Hindlimb muscle (tissue), 1 donor: Measurements from ENCODE around the gene POLR3C. TPM values are rescaled to one million over a fixed set of nuclear protein-coding genes. Genes with fewer than 3 reads are reported as not detected.

Experiments
- DNase-seq: peaks from one replicate; pipeline ENCODE4 v3.0.0-alpha.2; 2013
- polyA plus RNA-seq: library from polyadenylated mRNA; unstranded; fragments of 120-200 nt; gene quantifications from one replicate; pipeline ENCODE4 v1.2.1, GENCODE V29; 2013; ENCODE audit not compliant: insufficient read length

POLR3C gene
- polyA plus RNA-seq, 1 donor, result 20.6 TPM

- DNase-seq, result no peak
These were observed 50.6 kb downstream of the POLR3C start for GRCh38 chr1:145874646-145875045.

DNA sequence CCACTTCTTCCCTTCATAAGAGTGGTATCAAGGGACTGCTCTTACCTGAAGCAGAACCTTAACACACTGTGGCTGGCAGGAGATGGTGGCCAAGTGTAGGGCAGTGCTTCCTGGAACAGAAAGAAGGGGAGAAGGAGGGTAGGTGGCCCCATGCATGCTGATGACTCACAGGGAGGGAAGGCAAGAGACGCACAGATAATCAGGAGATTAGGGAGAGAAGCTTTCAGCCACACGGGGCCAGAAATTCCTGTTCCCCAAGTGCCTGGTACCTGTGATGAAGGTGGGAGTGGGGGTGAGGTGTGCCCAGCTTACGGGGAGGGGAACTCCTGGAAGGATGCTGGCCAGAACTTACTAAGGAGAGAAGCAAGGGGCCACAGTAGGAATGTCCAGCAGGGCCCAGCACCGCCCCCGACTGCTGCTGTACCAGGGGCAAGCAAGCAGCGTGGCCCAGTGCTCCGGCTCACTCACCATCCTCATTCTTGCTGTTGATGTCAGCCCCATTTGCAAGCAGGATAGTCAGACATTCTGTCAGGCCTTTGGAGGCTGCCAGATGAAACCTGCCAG is 54.0 kb downstream of the POLR3C start:
- DNase-seq, result no peak

GRCh38 chr1:145878724-145879123 is 54.7 kb downstream of the POLR3C start:
- DNase-seq, result no peak

GRCh38 chr1:145879775-145880174 is 55.8 kb downstream of the POLR3C start:
- no peak for DNase-seq

- no peak for DNase-seq
These were observed 60.7 kb downstream of the POLR3C start for GRCh38 chr1:145884675-145885074.

DNA sequence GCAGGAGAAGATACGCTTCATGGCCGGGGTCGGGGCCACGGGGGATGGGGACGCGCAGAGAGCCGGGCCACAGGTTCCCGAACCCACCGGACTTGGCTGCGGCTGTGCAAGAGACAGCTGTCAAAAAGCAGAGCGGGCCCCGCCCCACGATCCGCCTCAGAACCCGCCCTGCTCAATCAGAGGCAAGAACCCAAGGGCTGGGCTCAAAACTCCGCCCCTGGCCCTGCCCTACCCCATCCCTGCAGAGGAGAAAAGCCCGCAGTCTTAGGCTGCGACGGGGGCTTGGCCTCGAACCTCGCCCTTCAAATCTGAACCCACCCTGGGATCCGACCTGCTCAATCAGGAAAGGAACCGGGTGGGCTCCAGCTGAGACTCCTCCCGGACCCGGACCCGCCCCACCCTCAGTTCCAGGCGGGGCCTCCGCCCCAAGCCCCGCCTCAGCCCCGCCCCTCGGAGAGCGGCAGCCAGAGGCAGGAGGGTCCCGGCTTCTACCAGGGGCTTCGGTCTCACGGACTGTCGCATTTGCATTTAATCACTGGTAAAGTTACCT is 61.8 kb downstream of the POLR3C start, which contains the start of gene ANKRD35:
Gene ANKRD35, minus strand, starts transcription at position 129 of the 550 bp plus-strand sequence. Its CDS starts 108 bp downstream, at position 21.
- DNase-seq, result peak; percentile 75

GRCh38 chr1:145886390-145886789 is 62.4 kb downstream of the POLR3C start:
- peak; percentile 23 for DNase-seq

GRCh38 chr1:145886816-145887215 is 62.8 kb downstream of the POLR3C start:
- DNase-seq, result peak; percentile 36

DNA sequence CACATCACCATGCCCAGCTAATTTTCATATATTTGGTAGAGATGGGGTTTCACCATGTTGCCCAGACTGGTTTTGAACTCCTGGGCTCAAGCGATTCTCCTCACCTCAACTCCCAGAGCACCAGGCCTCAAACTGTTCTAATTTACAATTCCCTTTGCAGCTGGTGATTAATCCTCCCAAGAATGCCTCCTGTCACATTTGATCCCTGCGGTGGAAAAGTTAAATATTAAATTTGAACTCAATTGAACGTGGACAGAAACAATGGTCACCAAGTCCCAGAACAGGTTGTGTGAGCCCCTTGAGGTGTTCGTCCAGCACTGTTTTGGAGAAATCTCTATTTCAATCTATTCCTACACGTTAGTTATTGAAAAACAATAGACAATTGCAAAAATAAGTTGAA is 63.6 kb downstream of the POLR3C start:
- DNase-seq, result no peak

GRCh38 chr1:145889722-145890121 is 65.7 kb downstream of the POLR3C start:
- no peak for DNase-seq

DNA sequence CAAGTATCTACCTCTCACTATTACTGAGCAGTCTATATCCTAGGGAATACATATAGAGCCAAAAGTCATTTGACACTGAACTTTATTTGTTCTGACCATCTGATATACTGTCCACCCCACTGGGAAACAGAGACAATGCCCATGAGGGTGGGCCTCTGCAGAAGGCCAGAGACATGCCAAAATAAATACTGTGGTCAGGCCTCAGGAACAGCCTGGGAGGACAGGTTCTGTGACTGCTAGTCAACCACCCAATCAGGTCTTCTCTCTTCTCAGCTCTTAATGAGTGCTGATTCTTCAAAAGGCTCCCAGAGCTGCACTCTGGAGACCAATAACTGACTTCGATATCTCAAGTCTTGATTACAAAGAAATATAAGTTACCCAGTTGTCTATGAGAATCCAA is 67.1 kb downstream of the POLR3C start:
- DNase-seq, result no peak

GRCh38 chr1:145891587-145892485 is 67.8 kb downstream of the POLR3C start:
- DNase-seq, result peak; percentile 93

DNA sequence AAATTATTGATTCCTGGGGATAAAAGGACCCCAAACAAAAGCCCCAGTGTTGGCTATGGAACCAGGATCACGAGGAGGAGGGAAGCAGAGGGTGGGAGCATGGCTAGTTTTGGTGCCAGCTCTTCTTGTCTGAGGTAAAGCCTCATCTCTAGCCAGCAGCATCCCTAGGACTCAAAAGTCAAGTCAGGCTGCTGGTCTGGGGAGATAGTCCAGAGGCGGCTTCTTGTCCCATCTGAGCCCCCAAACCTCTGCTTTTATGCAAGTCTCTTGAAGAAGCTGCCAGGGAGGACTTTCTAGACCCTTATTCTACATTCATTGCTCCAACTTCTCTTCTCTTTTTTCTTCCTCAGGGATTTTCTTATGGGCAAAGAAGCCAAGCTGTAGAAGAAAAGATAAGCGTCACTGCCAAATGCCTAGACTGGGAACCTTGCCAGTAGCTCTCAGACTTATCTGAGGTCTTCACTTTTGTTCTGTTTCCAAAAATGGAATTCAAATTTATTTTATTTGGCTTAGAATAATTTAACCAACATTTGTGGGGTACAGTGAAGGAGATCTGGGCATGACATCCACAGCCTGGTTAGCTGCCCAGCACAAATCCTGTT is 68.6 kb downstream of the POLR3C start:
- DNase-seq, result no peak

GRCh38 chr1:145893306-145894055 is 69.5 kb downstream of the POLR3C start:
- no peak for DNase-seq

Other genes with a start within 250 kb of the POLR3C start
- gene GPR89A, start 216.2 kb upstream of the POLR3C start, polyA plus RNA-seq, result 14.0 TPM
- 1.1 TPM for gene PDZK1, start 116.8 kb upstream of the POLR3C start, polyA plus RNA-seq
- 1.1 TPM for gene CD160, start 104.7 kb upstream of the POLR3C start, polyA plus RNA-seq
- 15.2 TPM for gene RNF115, start 105 bp upstream of the POLR3C start, polyA plus RNA-seq
- 11.6 TPM for gene NUDT17, start 21.4 kb downstream of the POLR3C start, polyA plus RNA-seq
- gene PIAS3, start 34.9 kb downstream of the POLR3C start, polyA plus RNA-seq, result 42.4 TPM
- gene ANKRD35, start 61.7 kb downstream of the POLR3C start, polyA plus RNA-seq, result 2.7 TPM
- 3.0 TPM for gene ITGA10, start 85.8 kb downstream of the POLR3C start, polyA plus RNA-seq
- 21.0 TPM for gene PEX11B, start 94.5 kb downstream of the POLR3C start, polyA plus RNA-seq
- 122 TPM for gene RBM8A, start 103.3 kb downstream of the POLR3C start, polyA plus RNA-seq
- gene LIX1L, start 133.8 kb downstream of the POLR3C start, polyA plus RNA-seq, result 25.5 TPM
- 1.2 TPM for gene ANKRD34A, start 140.4 kb downstream of the POLR3C start, polyA plus RNA-seq
- gene POLR3GL, start 140.5 kb downstream of the POLR3C start, polyA plus RNA-seq, result 40.6 TPM
- 253 TPM for gene TXNIP, start 172.4 kb downstream of the POLR3C start, polyA plus RNA-seq
- 243 TPM for gene HJV, start 197.5 kb downstream of the POLR3C start, polyA plus RNA-seq